ENCODE results near the gene FOXL3.

FOXL3 gene

DNA sequence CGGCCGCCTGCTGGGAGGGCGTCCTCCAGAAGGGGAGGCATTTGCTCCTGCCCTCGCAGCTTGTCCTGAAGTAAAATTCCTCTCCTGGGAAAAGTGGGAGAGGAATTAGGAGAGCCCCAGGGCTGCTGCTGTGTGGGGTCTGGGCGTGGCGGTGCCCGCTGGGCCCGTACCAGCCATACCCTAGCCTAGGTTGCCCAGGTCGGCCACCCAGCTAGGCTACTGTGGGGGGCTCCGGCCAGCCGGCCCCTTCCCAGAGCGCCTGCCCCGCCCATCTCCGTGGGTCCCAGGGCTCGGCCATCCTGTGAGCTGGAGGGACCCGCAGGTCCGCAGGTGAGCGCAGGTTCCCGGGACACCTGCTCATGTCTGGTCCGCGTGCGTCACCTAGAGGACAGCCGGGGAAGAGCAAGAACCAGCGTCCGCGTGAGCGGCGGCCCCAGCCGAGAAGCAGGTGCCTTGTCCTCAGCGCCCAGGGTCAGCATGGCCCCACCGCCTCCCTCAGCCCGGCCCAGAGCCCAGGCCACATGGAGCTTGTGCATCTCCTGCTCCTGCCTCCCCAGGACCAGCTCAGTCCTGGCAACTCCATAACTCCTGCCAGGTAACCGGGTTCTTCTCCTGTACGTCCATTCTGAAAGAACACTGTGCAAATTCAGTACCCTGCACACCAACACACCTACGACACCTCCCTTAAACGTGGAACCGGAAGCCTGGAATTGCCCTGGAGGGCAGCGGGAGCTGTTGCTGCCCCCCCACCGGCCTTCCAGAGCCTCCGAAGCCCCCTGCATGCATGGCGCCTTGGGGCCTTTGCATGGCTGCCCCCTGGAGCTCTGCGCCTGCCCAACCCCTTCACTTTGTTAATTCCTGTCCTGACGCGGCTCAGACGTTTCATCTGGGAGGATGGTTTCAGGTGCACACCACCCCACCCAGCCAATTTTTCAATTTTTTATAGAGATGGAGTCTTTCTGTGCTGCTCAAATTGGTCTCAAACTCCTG, 22.8 kb upstream of the FOXL3 start:
- no peak for DNase-seq

DNA sequence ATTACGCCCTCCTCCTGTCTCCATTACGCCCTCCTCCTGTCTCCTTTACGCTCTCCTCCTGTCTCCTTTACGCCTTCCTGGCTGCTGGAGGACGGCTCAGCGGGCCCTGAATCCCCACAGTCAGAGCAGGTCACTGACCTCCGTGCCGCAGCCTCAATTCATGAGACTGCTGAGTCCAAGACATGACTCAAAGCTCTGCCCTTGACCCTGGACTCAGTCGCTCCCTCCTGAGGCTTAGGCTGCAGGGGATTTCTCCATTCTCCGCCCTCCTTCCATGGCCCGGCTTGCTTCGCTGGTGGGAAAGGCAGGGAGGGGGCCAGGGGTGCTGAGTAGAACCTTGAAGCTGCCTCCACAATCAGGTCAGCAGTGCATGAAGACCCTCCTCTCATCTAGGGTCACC, 21.0 kb upstream of the FOXL3 start:
- DNase-seq: no peak

DNA sequence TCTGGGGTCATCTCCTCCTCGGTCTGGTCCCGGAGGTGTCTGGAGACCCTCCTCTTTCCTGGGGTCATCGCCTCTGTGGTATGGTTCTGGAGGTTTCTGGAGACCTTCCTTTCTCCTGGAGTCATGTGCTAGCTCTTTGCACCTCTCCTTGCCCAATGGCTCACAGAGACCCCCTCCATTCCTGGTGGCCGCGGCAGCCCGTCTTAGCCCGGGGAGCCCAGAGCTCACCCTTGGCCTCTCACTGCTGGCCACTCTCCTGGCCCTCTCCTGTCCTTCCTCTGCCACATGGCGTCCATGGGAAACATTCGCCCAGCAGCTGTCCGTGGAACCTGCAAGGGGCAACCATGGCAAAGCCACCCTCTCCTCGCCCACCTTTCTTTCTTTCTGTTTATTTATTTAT, 20.2 kb upstream of the FOXL3 start:
- no peak for DNase-seq

DNA sequence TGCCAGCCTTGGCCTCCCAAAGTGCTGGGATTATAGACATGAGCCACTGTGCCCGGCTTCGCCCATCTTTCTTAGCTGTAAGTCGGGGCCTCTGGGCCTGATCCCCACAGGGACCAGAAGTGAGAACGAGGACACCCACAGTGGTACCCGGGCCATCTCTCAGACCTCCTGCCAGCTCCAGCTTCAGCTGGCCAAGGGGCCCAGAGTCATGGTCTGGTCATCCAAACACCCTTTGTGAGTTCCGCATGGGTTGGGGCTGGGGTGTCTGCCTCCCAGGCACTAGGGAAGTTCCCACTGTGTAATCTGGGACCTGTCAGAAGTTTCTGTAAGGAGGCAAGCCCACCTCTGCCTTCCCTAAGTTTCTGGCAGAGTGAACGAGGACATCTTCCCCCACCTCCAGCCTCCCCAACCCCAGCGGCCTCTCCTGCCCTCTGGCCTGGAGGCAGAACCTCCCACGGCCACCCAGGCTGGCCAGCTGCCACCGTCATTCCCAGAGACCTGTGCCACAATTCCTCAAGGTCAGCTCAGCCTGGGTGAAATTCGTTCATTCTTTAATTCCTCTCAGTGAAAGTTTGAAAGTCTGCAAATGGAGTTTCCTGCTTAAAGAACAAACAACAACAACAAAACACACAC, 19.5 kb upstream of the FOXL3 start:
- DNase-seq: no peak

DNA sequence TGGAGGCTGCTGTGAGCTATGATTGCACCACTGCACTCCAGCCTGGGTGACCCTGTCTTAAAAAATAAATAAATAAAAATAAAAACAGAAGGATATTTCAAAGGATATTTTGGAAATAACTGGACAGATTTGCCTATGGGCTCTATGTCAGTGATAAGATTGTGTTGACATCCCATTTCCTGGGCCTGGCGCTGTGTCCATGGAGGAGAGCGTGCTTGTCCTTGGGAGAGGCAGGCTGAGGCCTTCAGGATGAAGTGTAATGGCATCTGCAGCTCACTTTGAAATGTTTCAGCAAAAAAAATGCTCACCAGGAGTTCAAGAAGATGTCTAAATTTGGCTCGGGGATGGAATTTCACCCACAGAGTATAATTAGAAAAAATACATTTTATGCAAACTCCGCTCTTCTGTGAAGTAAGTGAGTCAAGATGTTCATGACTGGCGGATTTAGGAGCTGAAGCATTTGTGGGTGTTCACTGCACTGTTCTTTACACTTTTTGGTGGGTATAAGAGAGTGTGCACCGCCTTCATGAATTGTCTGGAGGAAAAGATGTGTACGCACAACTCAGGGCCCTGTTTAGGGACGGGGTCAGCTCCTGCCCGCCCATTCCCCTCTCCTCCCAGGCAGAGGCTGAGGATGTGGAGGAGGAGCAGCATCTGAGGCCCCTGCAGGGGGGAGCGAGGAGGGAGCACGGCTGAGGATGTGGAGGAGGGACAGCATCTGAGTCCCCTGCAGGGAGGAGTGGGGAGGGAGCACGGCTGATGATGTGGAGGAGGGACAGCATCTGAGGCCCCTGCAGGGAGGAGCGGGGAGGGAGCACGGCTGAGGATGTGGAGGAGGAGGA, 18.5 kb upstream of the FOXL3 start:
- DNase-seq: no peak

DNA sequence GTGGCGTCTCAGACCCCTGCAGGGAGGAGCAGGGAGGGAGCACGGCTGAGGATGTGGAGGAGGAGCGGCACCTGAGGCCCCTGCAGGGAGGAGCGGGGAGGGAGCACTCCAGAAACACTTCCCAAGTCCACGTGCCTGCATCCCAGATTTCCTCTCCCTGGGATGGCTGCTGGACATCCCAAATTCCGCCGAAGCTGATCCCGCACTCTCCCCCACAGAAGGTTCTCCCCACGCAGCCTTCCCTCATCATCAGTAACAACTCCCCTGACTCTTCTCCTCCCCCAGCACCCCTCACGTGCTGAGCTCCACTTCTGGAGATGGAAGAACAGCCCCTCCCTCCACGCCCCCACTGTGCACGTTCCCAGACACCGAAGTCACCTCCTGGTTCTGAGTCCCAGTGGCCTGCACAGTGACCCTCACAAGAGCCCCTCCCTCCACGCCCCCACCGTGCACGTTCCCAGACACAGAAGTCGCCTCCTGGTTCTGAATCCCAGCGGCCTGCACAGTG, 17.8 kb upstream of the FOXL3 start:
- DNase-seq: no peak

DNA sequence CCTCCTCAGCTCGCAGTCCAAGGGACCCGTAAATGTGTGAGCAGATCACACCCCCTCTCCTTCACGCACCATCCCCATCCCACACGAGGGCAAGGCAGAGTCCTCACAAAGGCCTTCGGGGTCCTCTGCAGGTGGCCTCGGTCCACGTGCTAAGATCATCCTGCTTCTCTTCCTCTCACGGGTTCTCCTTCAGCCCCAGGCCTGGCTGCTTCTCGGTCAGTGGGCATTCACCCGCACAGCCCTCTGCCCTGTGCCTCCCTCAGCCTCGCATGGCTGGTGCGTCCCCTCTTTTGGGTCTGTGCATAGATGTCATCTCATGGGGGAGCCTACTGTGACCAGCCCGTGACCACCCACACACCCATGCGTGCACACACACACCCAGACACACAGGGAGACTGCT, 17.3 kb upstream of the FOXL3 start:
- DNase-seq: no peak

DNA sequence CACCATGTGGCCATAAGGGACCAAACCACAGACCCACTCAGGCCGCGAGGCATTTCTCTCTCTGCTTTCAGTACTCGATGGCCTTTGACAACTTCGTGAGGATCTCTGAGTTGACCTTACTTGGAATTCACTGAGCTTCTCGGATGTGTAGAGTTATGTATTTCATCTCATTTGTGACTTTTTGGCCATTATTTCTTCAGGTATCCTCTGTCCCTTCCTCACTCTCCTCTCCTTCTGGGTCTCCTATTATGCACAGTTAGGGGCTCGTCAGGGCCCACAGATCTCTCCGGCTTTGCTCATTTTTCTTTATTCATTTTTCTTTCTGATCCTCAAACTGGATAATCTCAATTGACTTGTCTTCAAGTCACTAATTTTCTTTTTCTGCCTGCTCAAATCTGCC, 16.6 kb upstream of the FOXL3 start:
- no peak for DNase-seq

DNA sequence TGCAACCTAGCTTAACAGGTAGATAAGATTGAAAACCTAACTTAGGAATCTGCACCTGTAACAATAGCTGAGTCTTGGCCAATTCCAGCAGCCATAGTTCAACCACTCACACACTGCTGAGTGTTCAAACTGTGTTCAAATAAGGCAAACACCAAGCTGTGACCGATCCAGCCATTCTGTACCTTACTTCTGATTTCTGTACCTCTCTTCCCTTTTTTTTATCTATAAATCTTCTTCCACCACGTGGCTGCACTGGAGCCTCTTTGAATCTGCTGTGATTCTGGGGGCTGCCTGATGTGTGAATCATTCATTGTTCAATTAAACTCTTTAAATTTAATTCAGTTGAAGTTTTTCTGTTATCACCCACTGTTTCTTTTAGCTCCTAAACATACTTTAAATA, 15.7 kb upstream of the FOXL3 start:
- no peak for DNase-seq

DNA sequence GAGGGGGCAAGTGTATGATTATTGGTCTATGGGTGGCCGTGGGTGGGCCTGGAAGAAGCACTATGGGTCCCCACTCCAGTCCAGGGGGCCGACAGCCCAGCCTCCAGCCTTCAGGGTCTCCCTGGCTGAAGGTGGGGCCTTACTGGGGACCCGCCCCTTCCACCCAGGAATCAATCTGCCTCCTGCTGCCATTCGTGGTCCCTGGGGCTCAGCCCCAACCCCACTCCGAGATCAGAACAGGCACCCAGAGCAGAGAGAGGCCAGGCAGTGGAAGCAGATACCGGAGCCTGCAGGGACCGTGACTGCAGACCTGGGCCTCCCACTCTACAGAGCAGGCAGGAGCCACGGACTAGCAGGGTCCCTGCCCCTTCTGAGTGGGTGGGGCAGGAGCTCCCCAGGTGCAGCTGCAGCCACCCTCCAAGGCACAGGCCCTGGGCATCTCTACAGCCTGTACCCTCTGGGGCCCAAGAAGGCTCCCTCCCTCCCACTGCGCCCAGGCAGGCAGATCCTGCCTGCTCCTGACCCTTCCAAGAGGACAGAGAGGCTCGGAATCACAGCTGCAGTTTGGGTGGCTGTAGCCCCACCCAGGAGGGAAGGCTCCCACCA, 13.6 kb upstream of the FOXL3 start:
- DNase-seq: no peak

DNA sequence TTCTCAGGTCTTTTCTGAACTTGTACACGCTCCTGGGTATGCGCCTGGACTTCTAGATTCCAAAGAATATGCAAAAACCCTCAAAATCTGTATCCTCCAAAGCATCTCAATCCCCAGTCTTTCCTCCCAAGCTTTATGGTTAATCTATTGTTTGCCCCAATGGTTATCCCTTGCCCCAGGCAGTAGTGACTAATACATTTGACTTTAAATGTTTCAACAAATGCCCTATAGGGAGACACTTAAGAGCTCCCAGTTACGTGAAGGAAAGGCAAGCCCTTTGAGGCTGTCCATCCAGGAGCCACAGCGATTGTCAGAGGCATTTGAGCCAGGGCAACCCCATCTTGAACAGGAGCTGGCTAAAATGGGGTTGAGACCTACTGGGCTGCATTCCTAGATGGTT, 12.7 kb upstream of the FOXL3 start:
- DNase-seq: no peak

DNA sequence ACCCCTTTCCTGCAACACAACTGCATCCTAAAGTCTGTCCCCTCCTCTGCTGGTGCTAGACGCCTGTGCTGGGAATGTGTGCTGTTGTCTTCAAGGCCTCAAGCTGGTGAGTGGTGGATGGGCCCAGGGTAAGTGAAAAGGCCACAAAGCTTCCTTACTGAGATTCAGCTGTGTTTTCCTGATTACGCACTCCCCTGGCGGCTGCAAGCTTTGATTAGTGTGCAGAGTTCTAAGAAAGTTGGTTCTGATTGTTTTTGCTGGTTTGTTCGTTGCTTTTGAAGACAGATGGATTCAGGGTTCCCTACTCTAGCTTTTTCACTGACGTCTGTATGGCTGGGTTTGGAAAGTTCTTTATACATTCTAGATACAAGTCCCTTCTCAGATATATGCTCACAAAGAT, 11.9 kb upstream of the FOXL3 start:
- DNase-seq: no peak

DNA sequence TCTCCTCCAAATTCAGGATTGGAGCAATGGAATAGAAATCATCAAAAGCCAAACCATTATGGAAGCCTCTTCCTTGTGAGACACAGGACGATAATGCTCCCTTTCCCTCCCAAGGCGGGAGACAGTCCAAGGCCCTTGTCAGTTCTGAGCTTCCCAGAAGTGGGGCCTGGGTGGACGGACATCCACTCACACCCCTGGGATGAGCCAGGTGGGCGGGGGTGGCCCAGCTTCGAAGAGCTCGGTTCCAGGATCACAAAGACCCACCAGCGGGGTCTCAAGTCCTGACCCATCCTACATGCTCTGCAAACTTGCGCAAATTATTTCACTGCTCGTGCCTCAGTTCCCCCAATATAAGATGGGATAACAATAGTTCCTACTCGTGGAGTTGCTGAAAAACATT, 10.1 kb upstream of the FOXL3 start:
- DNase-seq: no peak

DNA sequence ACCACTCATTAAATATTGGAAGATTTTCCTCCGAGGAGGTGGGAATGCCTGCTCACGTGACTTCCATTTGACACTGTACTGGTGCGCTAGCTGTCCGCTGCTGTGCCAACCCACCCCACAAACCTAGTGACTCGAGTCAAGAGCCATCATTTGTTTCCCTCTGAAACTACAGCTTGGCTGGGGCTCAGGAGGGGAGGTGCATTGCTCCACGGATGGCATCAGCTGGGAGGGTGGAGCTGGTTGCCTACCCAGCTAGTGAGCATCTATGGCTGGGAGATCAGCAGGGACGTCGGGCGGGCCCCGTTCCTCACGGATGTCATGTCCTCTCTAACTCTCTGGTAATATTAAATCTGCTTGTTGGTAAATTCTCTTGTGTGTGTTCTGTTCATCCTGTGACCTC, 9.5 kb upstream of the FOXL3 start:
- no peak for DNase-seq

DNA sequence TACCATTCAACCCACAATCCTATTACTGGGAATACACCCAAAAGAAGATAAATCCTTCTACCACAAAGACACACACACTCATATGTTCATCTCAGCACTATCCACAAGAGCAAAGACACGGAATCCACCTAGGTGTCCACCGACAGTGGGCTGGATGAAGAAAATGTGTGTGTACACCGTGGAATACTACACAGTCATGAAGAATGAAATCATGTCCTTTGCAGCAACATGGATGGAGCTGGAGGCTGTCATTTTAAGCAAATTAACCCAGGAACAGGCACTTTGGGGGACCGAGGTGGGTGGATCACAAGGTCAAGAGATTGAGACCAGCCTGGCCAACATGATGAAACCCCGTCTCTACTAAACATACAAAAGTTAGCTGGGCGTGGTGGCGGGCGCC, 8.3 kb upstream of the FOXL3 start:
- no peak for DNase-seq

DNA sequence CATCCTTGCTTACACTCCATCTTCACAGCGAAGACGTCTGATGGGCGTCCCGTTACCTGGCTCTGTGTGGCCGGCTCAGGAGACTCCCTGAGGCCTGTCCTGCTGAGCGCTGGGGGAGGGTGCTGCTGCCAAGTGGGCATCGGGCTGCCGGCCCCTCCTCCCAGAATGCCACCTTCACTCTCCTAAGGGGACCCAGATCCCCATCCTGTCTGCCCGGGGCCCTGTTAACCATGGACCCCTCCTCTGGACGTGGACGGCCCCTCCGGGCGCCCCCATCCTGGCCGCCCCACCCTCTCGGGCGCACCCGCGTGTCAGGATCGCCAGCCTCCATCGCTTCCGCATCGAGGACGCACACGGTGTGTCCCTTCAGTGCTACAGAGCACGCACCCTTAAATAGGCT, 7.3 kb upstream of the FOXL3 start:
- DNase-seq: no peak

DNA sequence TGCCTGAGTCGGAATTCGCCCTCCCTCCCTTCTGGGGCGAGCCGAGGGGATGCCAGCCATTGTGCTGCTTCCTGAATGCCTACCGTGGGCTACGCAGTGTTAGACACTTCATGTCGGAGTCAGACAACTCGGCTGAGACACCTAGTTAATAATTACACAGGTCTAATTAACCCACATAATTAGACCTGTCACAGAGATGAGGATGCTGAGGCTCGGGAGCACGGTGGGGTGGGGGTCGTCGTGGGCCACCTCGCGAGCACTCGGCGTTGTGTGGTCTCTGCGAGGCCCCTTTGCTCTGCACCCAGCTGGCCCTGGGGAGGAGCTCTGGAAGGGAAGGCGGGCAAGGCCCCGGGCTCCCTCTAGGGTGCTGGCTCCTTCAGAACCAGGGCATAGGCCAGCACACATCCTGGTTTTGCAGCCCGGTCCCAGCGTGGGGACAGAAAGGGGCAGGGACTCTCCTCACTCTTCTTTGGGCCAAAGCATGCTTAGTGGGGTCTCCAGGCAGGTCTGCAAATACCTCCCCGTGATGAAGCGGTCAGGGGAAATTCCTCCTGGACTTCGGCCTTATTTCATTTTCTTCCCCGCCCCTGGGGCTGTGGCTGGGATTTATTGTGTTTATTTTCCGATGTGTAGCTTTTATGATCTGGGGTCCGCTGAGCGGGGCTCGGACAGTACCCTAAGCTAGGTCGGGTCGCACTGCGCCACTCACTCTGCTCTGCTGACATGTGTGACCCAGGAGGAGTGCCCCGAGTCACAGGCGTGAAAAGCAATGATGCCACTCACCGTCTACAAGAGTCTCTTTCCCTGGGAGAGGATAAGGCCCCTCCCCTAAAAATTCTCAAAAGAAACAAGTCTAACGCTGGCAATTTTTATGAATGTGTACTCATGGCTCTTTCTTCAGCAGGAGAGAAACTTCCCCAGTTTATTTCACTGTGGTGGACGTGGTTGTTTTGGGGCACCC, 4.9 kb upstream of the FOXL3 start:
- no peak for DNase-seq

DNA sequence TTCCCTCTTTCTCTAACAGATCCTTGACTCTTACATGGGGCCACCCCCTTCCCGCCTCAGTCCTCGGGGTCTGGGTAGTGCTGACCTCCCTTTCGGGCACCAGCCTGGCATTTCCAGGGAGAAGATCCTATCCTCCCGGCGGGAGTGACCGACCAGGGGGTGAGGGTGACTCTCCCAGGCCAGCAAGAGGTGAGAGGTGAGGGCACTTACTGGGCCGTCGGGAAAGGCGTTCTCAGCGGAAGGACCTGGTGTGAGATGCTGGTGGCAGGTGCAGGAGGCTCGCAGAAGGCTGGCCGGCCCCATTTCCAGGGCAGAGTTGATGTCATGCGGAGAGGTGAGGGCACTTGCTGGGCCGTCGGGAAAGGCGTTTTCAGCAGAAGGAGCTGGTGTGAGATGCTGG, 4.2 kb upstream of the FOXL3 start:
- DNase-seq: no peak

DNA sequence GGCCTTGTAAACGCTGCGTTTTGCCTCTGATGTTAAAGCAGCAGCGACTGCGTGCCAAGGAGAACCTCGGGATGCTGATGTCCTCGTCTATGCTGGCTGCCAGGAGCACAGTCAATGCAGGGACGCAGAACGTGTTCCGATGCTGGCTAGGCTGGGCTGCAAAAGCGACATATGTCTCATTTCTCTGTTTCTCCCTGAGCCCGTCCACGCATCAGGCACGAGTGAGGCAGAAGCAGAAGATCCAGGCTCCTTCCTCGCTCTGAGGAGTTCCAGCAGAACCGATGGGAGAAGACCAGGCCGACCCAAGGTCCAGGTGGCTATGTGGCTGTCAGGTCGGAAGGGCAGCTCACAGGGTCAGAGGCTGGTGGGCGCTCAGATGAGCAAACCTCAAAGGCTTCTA, 3.7 kb upstream of the FOXL3 start:
- DNase-seq: no peak

DNA sequence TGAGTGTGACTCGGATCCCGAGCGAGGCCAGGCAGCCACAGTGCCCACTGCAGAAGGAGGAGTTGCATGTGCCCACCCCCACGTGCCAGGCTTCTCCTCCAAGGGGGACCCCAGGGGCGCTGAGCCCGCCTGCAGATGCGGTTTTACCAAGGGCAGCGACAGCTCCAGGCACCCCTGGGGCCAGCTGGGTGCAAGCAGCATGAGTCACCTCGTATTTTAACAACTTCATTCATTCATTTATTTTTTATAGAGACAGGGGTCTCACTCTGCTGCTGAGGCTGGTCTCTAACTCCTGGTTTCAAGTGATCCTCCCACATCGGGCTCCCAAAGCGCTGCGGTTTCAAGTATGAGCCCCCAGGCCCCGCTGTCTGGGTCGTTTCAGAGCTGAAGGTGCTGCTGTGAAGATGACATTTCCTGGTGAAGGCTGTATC, 1.3 kb upstream of the FOXL3 start:
- DNase-seq: no peak

DNA sequence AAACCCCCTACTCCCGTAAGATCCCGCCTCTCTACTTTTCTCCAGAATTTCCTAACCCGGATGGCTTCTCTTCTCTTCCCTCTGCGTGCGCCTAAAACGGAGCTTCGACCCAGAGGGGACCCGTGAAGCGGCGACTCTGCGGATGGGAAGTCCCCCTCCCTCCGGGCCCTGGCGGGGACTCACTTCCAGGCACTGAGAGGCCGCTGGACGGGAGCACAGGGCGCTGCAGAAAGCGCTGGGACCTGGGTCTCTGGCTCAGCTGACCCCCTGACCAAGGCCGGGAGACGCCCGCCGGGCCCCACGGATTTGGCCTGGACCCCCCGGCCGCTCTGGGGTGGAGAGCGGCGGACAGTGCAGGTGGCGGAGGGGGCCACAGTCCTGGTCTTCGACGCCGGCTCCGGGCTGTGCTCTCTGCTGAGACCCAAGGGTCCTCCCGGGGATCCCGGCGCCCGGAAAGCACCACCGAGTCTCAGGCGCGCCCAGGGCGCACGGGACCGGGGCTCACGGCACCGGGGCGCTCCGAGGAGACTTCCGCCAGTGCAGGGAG, 688 bp upstream of the FOXL3 start:
- DNase-seq: no peak
